Activated T-helper 2 cell treated with anti-CD3 and anti-CD28 coated beads, Interferon-gamma antibody, Interleukin-2, Interleukin-4, amounts not matched to agents 10 μg/mL and 5 μg/mL and 100 μg/mL, durations not matched to agents 14 hours and 24 hours and 36 hours (primary cell): ENCODE data around the gene MINDY4. TPM values are rescaled to one million over a fixed set of nuclear protein-coding genes. Genes with fewer than 3 reads are reported as not detected.

Experiments used
- DNase-seq: peaks from one replicate; pipeline ENCODE4 v3.0.0; 2021; ENCODE audit warnings: low spot score
- H3K27ac Mint-ChIP-seq: one replicate; pipeline ENCODE4 v1.8.0; 2021; ENCODE audit warnings: mixed read lengths
- H3K27me3 Mint-ChIP-seq: one replicate; pipeline ENCODE4 v1.8.0; 2021; ENCODE audit warnings: low read depth, mixed read lengths
- H3K36me3 Mint-ChIP-seq: one replicate; pipeline ENCODE4 v1.8.0; 2021; ENCODE audit warnings: low read depth, mixed read lengths
- H3K4me1 Mint-ChIP-seq: one replicate; pipeline ENCODE4 v1.8.0; 2021; ENCODE audit warnings: low read depth, mixed read lengths
- H3K4me3 Mint-ChIP-seq: one replicate; pipeline ENCODE4 v1.8.0; 2021; ENCODE audit warnings: low read depth, mild to moderate bottlenecking, moderate library complexity, mixed read lengths
- H3K9me3 Mint-ChIP-seq: one replicate; pipeline ENCODE4 v1.8.0; 2021; ENCODE audit warnings: mixed read lengths
- intact Hi-C: fragments of 100-400 bp; cut with micrococcal nuclease; formaldehyde crosslinking; loops from one replicate; pipeline ENCODE4 v1.15.1; 2023
- total RNA-seq: library from RNA; stranded (reverse); gene quantifications from 2 replicates; pipeline ENCODE4 v1.2.3, GENCODE V29; 2022

The MINDY4 gene
- total RNA-seq, 1 donor from 2014 or later, result 1.3 TPM

DNA sequence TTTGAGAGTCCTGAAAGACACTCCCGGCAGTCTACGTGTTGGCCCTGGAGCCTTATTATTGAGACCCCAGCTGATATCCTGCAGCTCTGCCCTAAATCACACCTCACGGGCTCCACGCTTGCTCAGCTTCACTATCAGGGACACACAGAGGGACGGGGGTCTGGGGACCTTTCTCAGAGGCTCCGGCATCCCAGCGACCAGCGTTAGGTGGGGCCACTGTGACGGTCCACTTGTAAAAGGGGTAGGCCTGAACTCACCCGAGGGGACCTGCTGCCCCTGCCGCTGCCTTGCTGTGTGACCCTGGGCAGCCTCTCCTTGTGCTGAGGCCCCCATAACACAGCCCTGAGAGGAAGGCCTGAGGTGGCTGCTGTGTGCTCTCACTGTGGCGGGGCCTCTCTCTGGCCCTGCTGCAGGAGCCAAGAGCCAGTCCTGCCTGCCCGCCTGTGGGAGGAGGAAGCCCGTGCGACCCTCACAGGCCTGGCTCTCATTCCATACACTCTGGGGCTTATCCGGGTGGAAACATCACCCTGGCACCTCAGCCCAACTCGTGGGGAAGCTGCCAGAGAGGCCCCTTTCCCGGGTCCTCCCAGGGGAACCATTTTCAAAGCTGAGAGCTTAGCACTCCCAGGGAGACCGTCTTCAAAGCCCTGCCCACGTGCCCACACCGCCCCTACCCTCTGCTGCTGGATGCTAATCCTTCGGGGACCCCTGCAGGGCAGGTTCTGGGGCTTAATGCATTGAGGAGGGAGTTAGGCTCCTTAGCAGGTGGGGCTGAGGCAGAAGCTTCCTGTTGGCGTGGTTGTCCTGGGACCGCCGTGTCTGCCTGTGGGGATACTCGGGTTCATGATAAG lies 162.1 kb downstream of the MINDY4 start:
- Mint-ChIP-seq H3K27me3 (peaks cover 9% of the 10 kb centered on the region), H3K4me3 (no peak overlapping the region), H3K9me3 (no peaks in the 10 kb centered on the region), H3K4me1 (no peaks in the 10 kb centered on the region), H3K27ac (no peak overlapping the region), H3K36me3 (no peaks in the 10 kb centered on the region)
- no peak for DNase-seq
- intact Hi-C loops, result no loop called here

DNA sequence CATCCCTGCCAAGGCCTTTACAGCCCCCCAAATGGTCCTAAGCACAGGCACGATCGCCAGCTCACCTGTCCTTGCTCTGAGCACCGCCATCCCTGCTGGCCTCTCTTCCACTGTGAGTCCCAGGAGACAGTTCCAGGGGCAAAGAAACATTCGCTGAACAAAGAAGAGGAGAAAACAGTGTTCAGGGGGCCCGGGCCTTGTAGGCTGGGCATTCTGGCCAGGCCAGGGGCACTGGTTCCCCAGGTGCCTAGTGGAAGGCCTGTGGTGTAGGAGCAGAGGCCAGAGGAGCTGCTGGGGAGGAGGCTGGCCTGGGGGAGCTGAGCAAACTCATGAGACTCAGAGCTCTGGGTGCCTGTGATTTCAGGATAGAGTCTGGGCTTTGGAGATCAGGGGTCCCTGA lies 163.0 kb downstream of the MINDY4 start:
- no peak overlapping the region for H3K4me3 Mint-ChIP-seq
- no peak overlapping the region for H3K27ac Mint-ChIP-seq
- no peak for DNase-seq
- H3K36me3 Mint-ChIP-seq, result no peaks in the 10 kb centered on the region
- H3K27me3 Mint-ChIP-seq, result peaks cover 11% of the 10 kb centered on the region
- intact Hi-C loops, result no loop called here
- no peaks in the 10 kb centered on the region for H3K9me3 Mint-ChIP-seq
- H3K4me1 Mint-ChIP-seq, result no peaks in the 10 kb centered on the region

DNA sequence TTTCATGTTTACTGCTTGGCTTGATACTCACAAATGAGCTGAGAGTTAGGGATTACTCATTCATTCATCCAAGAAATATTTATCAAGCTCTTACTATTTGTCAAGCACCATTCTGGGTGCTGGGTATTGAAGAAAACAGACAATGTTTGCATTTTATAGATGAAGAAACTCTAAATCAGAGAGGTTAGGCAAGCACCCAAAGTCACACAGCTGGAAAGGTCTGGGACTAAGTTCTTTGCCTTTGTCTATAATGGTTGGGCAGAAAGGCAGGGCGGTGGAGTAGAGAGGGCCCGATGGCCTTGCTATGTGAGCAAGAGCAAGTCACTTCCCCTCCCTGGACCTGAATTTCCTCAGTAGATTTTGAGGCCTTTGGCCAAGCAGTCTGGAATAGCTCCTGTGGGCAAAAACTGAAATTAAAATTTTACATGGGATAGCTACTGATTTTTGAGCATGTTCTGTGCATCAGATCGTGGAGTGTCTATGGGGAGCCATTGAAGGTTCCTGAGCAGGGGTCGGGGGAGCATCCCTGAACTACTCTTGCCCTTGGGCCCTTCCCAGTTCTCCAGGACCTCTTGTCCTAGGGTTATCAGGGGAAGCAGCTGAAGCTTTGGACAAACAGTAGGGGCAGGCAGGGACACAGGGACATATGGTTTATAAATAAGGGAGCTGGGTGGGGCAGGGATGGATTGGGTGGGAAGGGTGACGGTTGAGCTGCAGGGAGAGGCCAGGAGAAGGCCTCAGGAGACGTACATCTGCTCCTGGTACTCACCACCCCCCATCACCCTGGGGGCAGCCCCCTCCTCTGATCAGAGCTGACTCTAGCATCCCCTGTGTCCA lies 163.7 kb downstream of the MINDY4 start:
- Mint-ChIP-seq H3K27ac (no peak overlapping the region), H3K36me3 (no peaks in the 10 kb centered on the region), H3K27me3 (peaks cover 15% of the 10 kb centered on the region), H3K9me3 (no peaks in the 10 kb centered on the region), H3K4me1 (no peaks in the 10 kb centered on the region), H3K4me3 (no peak overlapping the region)
- intact Hi-C loops, result no loop called here
- DNase-seq, result no peak

DNA sequence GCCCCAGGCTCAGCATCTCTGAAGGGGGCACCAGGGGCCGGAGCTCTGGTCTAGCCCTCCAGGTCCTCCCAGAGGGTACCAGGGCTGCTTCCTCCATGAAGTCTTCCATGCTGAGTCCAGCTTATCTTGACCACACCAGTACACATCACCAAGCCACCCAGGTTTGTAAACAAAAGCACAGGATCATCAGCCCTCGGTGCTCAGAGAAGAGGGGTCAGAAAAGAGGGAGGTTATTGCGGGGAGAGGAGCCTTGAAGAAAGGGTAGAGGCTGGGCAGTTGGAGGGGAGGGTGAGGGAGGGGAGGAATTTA lies 164.3 kb downstream of the MINDY4 start:
- no peak for DNase-seq
- Mint-ChIP-seq H3K4me1 (no peaks in the 10 kb centered on the region), H3K9me3 (no peaks in the 10 kb centered on the region), H3K36me3 (no peaks in the 10 kb centered on the region), H3K4me3 (no peak overlapping the region), H3K27ac (no peak overlapping the region), H3K27me3 (peaks cover 15% of the 10 kb centered on the region)
- intact Hi-C loops, result no loop called here

DNA sequence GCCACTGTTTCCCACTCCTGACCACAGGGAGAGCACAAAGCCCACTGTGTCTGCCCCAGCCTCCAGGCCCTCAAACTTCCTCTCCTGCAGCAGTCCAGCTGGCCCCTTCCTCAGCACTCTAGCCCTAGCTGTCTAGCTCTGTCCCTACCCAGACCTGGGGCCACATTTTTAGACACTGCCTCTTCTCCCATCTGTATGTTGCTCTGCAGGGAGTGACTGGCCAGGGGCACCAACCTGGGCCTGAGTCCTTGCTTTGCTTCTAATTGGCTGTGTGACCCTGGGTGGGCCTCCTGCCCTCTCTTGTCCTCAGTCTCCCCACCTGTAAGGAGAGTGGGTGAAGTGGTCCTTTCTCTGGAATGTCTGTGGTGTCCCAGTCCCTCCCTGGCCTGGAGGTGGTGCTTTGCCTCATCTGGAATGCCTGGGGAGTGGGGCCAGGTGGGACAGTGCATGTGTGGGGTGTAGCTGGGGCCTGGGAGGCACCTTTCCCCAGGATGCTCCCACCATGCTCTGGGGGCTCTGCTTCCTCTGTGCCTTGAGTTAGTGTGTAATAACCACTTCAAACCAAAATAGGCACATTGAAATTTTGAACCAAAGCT lies 165.5 kb downstream of the MINDY4 start:
- no peaks in the 10 kb centered on the region for H3K9me3 Mint-ChIP-seq
- no peak for DNase-seq
- no peak overlapping the region for H3K27ac Mint-ChIP-seq
- no peaks in the 10 kb centered on the region for H3K4me1 Mint-ChIP-seq
- no peak overlapping the region for H3K4me3 Mint-ChIP-seq
- intact Hi-C loops, result no loop called here
- H3K27me3 Mint-ChIP-seq, result peaks cover 19% of the 10 kb centered on the region
- H3K36me3 Mint-ChIP-seq, result no peaks in the 10 kb centered on the region

DNA sequence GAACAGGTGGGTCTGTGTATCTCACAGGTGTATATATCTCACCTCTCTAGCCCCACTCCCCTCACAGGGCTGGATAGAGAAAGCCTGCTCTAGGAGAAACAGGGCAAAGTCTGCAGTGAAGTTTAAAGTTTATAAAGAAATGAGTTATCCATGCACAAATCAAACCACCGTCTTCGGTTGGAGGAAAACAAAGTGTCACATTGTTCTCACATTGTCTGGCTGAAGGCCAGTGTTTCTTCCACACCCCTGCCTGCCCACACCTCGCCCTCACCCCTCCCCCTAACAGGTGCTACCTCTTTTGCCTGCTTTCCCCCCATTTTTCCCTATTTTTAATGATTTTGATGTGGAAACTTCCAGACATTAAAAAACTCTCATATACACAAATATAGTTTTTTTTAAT lies 166.2 kb downstream of the MINDY4 start:
- no peaks in the 10 kb centered on the region for H3K4me1 Mint-ChIP-seq
- intact Hi-C loops, result no loop called here

DNA sequence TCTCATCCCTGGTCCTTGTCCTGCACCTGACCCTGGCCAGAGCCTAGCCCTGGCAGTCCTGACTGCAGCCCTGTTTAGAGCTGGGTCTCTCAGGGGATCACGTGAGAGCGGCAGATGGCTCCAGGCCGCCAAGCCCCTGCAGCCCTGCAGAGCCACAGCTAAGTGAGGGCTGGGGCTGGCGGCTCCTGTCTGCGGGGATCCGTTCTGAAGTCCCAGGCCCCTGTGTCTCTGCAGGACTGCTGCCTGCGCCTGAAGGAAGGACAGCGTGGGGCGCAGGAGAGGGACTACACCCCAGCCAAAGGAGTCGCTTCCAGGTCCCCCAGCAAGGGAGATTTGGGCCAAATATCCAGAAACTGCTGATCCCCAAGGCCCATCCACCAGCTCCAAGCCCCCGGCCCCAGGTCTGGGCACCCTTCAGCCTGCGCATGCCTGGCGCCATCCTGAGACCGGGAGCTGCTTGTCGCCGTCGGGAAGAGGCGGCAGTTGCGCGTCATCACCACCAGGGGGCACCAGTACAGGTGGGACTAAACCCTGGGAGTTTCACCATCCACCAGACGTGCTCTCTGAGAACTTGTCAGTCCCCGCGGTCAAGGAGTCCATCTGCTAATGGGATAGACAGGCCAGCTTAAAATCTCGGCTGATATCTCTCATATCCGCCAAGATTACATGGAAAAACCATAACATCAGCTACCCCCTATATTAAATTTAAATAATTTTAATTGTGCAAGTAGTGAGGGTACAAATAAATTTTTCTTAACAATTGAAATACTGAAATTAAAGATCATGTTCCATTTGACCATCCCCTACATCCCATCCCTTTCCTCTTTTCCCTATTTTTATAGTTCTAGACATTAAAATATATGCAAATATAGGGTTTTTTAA lies 167.5 kb downstream of the MINDY4 start:
- no peaks in the 10 kb centered on the region for H3K4me1 Mint-ChIP-seq
- no peak overlapping the region for H3K27ac Mint-ChIP-seq
- peak; percentile 54 for DNase-seq
- intact Hi-C loops, result loop anchor here (1.0 kb wide), 1 partner anchor 36 kb away; no protein-coding TSS in a partner anchor
- peaks cover 34% of the 10 kb centered on the region for H3K27me3 Mint-ChIP-seq
- H3K4me3 Mint-ChIP-seq, result no peak overlapping the region
- no peaks in the 10 kb centered on the region for H3K9me3 Mint-ChIP-seq
- no peaks in the 10 kb centered on the region for H3K36me3 Mint-ChIP-seq

More for the DNA sequence above, 166.2 kb downstream of the MINDY4 start:
- H3K27ac Mint-ChIP-seq, result no peak overlapping the region
- peaks cover 25% of the 10 kb centered on the region for H3K27me3 Mint-ChIP-seq
- no peaks in the 10 kb centered on the region for H3K9me3 Mint-ChIP-seq
- H3K4me3 Mint-ChIP-seq, result no peak overlapping the region
- no peak for DNase-seq
- no peaks in the 10 kb centered on the region for H3K36me3 Mint-ChIP-seq

DNA sequence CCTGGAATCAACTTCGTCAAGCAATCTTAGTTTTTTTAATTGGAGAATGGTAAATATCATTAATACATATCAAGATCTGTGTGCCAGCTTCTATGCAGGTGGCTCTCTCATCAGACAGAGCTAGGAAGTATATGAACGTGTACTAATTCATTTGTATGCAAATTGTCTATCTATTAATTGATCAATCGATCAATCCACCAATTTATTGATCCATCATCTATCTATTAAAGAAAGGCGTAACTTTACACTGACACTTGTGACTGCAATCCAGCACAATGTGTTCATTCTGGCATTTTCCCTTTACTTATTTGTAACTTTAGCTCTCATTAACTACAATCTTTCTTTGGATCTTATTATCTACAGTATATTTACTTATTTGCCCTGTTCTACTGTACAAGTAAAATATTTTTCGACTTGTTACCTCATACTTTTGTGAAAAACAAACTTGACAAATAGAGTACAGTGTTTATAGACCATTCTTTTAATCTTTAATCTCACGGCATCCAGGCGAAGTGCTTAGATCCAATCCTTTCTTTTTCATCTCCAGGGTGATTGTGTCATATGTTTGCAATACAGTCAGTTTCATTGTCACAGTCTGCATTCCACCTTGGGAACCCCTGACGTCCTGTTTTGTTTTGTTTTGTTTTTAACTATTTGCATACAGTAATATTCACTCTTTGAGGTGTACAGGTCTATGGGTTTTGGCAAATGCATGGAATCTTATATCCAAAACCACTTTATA lies 170.5 kb downstream of the MINDY4 start:
- H3K27me3 Mint-ChIP-seq, result peaks cover 35% of the 10 kb centered on the region
- intact Hi-C loops, result no loop called here
- H3K27ac Mint-ChIP-seq, result no peak overlapping the region
- no peak for DNase-seq
- peaks cover 10% of the 10 kb centered on the region for H3K9me3 Mint-ChIP-seq
- H3K4me1 Mint-ChIP-seq, result no peaks in the 10 kb centered on the region
- no peaks in the 10 kb centered on the region for H3K36me3 Mint-ChIP-seq
- H3K4me3 Mint-ChIP-seq, result no peak overlapping the region

Other genes starting within 250 kb of the MINDY4 start
- 208 and 221 TPM in 2 replicates for gene GARS1, start 176.5 kb upstream of the MINDY4 start, total RNA-seq
- gene CRHR2, start 89.0 kb upstream of the MINDY4 start, total RNA-seq, result not detected in 2 replicates
- not detected in 2 replicates for gene INMT, start 19.3 kb upstream of the MINDY4 start, total RNA-seq
- not detected in 2 replicates for gene AQP1, start 140.4 kb downstream of the MINDY4 start, total RNA-seq
- gene GHRHR, start 192.5 kb downstream of the MINDY4 start, total RNA-seq, result not detected in 2 replicates